ENCODE data around the gene FRRS1.
"Not testable (repeated sequence)": the region's sequence is repeated elsewhere in the genome, so short reads cannot be mapped to it uniquely, and the experiment has no call there.

The FRRS1 gene, protein sequence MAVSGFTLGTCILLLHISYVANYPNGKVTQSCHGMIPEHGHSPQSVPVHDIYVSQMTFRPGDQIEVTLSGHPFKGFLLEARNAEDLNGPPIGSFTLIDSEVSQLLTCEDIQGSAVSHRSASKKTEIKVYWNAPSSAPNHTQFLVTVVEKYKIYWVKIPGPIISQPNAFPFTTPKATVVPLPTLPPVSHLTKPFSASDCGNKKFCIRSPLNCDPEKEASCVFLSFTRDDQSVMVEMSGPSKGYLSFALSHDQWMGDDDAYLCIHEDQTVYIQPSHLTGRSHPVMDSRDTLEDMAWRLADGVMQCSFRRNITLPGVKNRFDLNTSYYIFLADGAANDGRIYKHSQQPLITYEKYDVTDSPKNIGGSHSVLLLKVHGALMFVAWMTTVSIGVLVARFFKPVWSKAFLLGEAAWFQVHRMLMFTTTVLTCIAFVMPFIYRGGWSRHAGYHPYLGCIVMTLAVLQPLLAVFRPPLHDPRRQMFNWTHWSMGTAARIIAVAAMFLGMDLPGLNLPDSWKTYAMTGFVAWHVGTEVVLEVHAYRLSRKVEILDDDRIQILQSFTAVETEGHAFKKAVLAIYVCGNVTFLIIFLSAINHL

DNA sequence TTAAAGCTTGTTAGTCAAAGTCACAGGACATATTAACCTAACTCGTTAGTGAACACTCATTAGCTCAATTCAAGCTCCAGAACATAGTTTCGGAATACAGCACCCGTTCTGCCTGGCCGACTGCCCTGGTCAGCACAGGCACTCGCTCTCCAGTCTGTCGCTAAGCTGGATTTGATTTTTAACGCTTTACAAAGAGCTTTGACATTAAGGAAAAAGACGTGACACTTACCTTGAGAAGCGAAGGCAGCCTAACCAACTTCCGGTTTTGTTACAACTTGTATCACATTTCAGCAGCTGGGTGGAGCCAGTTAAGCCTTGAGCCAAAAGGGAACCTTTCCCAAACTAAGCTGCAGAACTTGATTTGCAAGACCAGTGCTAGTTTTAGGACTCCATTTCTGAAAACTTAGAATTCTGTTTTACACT is at the start of gene FRRS1:
FRRS1 (minus strand) TSS at position 258 of the 423 bp plus-strand sequence. CDS start 17,867 bp downstream, outside the sequence.
- in situ Hi-C loops (cut with MboI; ENCODE audit: low sequenced_read_pairs) = no loop called here

DNA sequence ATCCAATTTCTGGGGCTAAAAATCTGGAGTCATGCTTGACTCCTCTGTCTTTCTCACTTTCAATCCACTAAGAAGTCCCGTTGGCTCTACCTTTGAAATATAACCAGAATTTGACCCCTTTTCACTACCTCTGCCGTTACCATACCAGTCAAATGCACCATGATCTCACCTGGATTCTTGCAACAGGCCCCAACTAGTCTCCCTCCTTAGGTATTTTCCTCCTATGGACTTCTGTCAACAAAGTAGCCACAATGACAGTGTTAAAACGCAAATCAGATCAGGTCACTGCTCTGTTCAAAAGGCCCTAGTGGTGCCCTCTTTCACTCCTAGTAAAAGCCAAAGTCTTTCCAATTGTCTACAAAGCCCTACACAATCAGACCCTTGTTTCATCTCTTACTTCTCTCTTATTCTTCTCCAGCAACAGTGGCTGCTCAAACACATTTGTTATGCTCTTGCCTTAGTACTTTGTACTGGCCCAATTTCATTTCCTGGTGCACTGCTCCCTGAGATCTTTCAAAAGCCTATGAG is 48.0 kb upstream of the FRRS1 start:
- in situ Hi-C loops (cut with MboI; ENCODE audit: low sequenced_read_pairs) = loop anchor here (5.0 to 10.0 kb wide), 2 partner anchors 643 to 1050 kb away; no protein-coding TSS in a partner anchor

DNA sequence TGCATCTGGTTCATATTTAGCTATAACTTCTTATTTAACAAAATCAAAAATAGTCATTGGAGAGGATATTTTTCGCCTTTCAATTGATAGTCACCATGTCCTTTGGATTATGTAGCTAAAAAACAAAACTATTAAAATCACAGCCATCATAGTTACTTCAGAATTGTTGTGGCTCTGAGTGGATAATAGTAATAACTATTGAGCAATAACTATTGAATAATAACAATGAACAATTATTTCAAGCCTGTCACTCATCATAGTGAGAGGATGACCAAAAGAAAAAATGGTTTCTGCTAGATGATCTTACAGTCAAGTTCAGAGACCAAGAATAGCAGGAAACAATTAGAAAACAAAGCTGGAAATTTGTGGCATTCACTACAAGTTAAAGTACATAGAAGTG is 45.3 kb upstream of the FRRS1 start:
- in situ Hi-C loops (cut with MboI; ENCODE audit: low sequenced_read_pairs) = loop anchor here (5.0 to 10.0 kb wide), 2 partner anchors 646 to 1053 kb away; no protein-coding TSS in a partner anchor

DNA sequence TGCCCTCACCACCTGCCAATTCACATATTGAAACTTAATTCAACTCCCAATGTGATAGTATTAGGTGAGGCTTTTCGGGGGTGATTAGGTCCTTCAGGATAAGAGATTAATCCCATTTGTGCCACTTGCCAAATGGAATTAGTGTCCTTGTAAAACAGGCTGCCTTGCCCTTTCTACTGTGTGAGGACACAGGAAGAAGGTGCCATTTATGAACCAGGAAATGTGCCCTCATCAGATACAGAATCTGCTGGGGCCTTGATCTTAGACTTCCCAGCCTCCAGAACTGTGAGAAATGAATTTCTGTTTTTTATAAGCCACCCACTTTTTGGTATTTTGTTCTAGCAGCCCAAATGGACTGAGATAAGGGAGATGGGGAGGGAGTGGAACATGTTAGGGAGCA is 44.6 kb upstream of the FRRS1 start:
- in situ Hi-C loops (cut with MboI; ENCODE audit: low sequenced_read_pairs) = loop anchor here (5.0 to 10.0 kb wide), 2 partner anchors 646 to 1054 kb away; no protein-coding TSS in a partner anchor

DNA sequence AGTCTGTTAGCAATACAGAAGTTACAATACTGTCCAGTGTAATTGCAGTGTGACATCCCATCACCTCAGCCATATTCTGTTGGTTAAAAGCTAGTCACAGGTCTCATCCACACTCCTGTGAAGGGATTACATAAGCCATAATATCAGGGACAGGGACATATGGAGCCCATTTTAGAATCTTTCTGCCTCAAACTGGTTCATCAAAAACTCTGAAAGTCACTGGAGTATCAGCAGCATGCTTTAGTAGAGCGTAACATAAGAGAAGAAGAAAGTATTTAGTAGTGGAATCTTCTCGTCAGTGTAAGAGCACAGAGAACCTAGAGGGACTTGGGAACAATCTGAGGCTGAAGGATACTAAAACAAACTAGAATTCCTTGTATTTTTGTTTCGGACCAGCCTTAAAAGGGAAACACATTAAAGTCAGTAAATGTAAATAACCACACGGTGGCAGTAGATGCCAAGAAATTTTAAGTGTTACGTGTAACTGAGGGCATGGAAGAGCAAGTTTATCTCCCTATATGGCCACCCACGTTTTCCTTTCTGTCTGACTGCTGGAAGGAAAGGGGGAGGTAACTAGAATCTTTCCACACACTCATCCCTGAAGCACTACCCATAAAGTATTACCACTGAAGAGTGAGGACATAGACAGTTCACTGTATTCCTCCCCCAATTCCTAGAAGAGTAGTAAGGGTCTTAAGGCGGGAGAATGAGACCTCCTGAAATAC is 42.1 kb upstream of the FRRS1 start:
- in situ Hi-C loops (cut with MboI; ENCODE audit: low sequenced_read_pairs) = no loop called here

DNA sequence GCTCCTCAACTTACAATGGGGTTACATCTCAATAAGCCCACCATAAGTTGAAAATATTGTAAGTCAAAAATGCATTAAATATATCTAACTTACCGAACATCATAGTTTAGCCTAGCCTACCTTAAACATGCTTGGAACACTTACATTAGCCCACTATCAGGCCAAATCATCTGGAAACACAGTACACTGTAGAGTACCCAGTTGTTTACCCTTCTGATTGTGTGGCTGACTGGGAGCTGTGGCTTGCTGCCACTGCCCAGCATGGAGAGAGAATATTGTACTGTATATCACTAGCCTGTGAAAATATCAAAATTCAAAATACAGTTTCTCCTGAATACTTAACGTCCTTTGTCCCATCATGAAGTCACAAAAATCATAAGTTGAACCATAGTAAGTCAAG is 40.4 kb upstream of the FRRS1 start:
- in situ Hi-C loops (cut with MboI; ENCODE audit: low sequenced_read_pairs) = no loop called here

DNA sequence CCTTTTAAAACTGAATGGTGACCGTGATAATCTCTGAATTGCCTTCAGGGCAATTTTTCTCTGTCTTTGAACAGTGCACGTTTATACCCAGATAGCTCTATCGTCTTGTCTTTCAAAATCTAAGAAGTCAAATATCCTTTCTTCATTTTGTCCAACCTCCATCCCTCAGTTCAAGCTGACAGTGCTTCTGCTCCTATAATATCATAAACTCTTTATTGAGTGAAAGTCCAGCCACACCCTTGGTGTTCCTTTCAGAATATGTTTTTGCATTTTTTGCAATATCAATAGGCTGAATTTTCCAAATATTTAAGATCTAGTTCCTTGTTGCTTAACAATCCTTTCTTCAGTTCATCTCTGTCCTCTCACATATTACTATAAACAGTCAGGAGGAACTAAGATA is 35.1 kb upstream of the FRRS1 start:
- in situ Hi-C loops (cut with MboI; ENCODE audit: low sequenced_read_pairs) = no loop called here

DNA sequence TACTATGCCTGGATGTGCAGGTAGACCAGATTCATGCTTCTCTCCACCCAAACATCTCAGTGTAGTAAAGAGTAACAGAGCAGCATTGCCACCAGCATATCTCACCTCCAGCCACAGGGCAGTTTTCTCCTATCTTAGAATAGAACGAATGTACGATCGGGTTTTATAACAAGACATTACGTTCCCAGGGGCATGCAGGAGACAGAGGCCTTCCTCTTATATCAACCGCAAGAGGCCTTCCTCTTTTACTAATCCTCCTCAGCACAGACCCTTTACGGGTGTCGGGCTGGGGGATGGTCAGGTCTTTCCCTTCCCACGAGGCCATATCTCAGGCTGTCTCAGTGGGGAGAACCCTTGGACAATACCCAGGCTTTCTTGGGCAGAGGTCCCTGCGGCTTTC is 27.4 kb upstream of the FRRS1 start:
- in situ Hi-C loops (cut with MboI; ENCODE audit: low sequenced_read_pairs) = not testable (repeated sequence)

DNA sequence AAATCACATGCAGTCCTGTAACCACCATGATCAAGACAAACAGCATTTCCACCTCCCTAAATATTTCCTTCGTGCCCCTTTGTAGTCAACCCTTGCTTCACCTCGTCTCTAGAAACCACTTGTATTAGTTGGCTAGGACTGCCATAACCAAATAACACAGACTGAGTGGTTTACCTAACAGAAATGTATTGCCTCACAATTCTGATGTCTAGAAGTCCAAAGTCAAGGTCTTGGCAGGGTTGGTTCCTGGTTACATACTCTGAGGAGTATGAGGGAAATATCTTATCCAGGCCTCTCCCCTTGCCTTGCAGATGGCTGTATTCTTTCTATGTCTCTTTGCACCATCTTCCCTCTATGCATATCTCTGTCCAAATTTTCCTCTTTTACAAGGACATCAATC is 23.3 kb upstream of the FRRS1 start:
- in situ Hi-C loops (cut with MboI; ENCODE audit: low sequenced_read_pairs) = no loop called here

DNA sequence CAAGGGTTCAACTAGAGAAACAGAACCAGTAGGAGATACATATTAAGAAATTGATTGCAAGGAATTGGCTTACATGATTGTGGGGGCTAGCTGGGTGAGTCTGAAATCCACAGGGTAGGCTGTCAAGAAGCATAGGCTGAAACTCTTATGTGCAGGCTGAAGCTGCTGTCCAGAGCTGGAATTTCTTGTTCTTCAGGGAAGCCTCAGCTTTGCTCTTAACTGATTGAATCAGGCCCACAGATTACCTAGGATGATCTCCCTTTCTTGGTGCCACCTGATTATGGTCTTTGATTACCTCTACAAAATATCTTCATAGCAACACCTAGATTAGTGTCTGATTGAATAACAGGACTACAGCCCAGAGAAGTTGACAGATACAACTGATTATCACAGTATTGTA is 22.5 kb upstream of the FRRS1 start:
- in situ Hi-C loops (cut with MboI; ENCODE audit: low sequenced_read_pairs) = no loop called here

DNA sequence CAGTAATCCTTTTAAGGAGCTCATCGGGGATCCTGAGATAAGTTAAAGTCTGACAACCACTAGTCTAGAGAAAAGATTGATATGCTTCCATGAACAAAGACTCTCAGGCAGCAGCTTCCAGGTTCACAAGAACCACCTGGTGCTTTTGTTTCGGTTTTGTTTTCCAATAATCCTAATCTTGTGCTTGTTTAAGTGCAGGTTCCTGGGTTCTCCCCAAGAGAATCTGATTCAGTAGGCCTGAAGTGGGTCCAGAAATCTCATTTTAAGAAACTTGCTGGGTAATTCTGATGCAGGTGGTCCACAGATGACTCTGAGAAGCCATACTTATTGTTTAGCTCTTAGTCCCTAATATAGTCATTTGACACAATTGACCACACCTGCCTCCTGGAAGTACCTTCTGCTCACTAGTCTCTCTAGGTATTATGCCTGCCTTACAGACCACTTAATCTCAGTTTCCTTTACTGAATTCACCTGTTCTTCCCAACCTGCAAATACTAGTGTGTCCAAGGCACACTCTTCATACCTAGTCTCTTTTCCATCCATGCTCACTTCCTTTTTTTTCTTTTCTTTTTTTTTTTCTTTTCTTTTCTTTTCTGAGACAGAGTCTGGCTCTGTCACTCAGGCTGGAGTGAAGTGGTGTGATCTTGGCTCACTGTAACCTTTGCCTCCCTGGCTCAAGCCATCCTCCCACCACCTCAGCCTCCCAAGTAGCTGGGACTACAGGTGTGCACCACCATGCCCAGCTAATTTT is 20.5 kb upstream of the FRRS1 start:
- in situ Hi-C loops (cut with MboI; ENCODE audit: low sequenced_read_pairs) = no loop called here

DNA sequence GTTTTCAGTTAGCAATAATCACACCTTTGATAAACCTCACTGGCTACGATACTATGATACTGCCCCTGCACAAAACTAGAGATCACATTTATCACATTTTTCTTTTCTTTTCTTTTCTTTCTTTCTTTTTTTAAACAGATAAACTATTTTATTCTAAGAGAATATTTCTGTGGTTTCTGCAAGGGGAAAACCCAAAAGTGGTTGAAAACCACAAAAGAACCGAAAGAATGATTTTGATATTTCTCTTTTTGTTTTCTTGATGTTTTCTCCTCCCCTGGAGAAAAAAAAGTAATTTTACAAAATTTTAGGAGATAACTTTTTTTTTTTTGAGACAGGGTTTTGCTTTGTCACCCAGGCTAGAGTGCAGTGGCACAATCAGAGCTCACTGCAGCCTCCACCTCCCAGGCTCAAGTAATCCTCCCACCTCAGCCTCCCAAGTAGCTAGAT is 18.4 kb upstream of the FRRS1 start:
- in situ Hi-C loops (cut with MboI; ENCODE audit: low sequenced_read_pairs) = no loop called here

DNA sequence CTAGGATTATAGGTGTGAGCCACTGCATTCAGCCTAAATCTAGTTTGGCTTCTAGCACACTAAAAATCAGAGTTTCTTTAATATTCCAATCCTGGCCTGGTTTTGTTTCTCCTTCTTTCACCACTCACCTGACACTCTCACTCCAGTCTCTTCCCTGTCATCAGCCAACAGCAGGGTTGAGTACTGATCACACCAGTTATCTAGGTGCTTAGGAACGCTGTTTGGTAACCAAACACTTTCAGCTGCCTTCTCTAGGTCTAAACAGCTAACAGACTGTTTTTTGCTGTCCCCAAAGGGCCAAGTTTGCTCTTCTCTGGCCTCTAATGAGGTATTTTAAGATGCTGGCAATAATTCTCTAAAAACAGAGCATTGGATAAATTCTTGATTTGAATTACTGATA is 17.7 kb upstream of the FRRS1 start:
- in situ Hi-C loops (cut with MboI; ENCODE audit: low sequenced_read_pairs) = no loop called here

DNA sequence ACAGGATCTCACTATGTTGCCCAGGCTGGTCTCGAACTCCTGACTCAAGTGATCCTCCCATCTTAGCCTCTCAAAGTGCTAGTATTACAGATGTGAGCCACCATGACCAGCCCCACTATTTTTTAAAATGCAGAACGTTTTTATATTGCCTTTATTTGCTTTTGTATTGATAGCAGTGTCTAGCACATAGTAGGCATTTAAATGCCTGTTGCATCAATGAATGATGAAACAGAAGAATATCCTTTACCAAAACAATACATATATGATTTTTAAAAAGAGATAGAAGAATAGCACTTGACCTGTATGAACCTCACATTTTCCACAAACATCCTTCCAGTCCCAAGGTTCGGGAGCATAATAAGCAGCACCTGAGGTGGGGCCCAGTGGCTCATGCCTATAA is 16.5 kb upstream of the FRRS1 start:
- in situ Hi-C loops (cut with MboI; ENCODE audit: low sequenced_read_pairs) = no loop called here

DNA sequence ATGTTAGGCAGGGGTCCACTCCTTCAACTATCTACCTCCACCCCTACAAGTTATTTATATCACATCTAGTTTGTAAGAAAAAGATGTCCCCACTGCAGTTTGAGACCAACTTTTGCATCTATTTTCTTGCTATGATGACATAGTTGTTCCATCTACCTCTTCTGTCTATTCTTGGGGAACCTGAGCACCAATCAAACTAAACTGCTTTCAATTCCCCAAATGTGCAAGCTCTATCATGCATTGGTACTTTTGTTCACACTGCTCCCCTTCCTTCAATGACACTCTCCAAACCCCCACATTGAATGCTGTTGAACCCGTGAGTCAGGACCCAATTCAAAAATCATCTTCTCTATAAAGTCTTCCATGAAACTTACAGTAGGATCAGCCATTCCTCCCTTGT is 16.0 kb upstream of the FRRS1 start:
- in situ Hi-C loops (cut with MboI; ENCODE audit: low sequenced_read_pairs) = no loop called here

DNA sequence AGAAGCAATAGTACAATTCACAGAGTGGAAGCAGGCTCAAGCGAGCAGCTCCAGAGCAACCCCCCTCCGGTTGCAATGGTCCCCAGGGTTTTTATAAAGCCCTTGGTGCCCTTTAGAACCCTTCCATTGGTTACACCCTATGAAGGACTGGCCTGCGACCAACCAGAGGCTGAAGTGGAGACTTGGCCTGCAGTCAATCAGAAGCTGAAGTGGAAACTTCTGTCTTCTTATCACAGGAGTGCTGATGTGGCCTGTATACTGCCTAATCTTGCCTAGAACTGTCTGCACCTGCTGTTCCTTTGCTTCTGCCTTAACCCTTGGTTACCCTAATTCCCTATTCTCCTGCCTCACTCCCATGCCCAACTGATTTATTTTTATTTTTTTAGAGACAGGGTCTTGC is 15.4 kb upstream of the FRRS1 start:
- in situ Hi-C loops (cut with MboI; ENCODE audit: low sequenced_read_pairs) = no loop called here

DNA sequence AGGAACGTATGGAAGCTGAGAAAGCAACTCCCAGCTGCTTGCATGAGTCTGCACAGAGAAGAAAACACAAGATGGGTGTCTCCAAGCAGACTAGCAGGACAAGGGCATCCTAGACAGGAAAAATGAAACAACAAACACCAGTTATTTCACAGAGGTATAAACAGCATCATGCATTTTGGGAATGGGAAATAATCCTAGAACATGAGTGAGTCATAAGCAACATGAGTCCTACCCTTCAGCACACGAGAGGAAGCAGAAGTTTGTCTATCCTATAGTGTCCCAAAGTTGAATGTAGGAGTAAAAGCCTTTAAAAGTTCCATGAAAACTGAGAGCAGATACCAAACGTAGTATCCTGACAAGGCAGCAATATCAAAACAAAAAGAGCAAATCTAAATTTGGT is 11.3 kb upstream of the FRRS1 start:
- in situ Hi-C loops (cut with MboI; ENCODE audit: low sequenced_read_pairs) = no loop called here

DNA sequence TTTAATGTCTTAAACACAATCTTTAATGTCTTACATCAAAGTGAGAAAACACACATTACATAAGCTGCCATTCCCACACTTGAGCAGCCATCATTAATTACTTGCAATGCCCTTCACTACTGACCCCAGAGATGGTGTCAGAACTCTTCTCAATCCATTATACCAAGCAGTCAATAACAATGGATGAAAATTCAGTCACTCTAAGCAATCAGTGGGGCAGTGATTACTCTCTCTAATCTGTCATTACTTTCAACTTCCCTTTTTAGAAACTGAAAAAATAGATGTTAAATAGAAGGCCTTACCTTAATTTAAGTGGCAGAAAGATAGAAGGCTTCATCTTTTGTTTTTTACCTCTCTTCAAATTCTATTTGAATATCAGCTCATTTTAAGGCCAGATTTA is 9.7 kb upstream of the FRRS1 start:
- in situ Hi-C loops (cut with MboI; ENCODE audit: low sequenced_read_pairs) = no loop called here

DNA sequence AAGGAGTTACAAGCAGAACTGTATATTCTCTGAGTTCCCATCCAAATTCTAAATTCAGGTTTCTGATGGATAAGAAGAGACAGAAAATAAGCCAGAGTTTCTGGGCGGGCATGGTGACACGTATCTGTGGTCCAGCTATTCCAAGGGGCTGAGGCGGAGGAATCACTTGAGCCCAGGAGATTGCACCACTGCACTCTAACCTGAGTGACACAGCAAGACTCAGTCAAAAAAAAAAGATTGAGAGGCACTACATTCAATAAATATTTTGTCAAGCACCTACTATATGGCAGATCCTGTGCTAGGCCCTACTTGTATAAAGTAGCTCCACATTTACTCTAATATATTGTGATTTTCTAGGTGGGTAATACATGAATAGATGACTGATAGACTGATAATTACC is 6.4 kb upstream of the FRRS1 start:
- in situ Hi-C loops (cut with MboI; ENCODE audit: low sequenced_read_pairs) = no loop called here

DNA sequence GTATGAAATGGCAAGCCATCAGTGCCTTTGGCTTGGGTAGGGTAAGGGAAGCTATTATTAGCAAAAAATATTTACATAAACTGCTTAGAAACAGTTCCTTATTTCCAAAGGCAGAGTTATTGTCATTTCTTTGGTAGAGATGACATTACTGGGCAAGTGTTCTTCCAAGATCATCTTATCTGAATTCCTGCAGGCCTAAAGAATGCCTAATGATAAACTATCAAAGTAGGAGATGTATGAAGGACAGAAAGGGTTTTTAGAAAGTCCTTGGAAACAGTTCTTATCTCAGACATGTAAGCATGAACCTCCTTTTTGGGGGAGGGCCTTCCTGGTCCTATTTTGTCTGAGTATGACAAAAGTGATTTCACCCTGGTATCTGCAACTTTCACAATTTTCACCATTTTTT is 5.1 kb upstream of the FRRS1 start:
- in situ Hi-C loops (cut with MboI; ENCODE audit: low sequenced_read_pairs) = no loop called here
